ENCODE data around the gene FDXR. TPM values are rescaled to one million over a fixed set of nuclear protein-coding genes. Genes with fewer than 3 reads are reported as not detected.

FDXR gene, protein sequence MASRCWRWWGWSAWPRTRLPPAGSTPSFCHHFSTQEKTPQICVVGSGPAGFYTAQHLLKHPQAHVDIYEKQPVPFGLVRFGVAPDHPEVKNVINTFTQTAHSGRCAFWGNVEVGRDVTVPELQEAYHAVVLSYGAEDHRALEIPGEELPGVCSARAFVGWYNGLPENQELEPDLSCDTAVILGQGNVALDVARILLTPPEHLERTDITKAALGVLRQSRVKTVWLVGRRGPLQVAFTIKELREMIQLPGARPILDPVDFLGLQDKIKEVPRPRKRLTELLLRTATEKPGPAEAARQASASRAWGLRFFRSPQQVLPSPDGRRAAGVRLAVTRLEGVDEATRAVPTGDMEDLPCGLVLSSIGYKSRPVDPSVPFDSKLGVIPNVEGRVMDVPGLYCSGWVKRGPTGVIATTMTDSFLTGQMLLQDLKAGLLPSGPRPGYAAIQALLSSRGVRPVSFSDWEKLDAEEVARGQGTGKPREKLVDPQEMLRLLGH
- total RNA-seq, result 13.2 and 25.7 TPM in 2 replicates

GRCh38 chr17:74872313-74873036, at the start of gene FDXR:
Gene FDXR, minus strand, starts transcription at chr17:74872994. Its CDS starts 50 bp downstream, at chr17:74872944.

DNA sequence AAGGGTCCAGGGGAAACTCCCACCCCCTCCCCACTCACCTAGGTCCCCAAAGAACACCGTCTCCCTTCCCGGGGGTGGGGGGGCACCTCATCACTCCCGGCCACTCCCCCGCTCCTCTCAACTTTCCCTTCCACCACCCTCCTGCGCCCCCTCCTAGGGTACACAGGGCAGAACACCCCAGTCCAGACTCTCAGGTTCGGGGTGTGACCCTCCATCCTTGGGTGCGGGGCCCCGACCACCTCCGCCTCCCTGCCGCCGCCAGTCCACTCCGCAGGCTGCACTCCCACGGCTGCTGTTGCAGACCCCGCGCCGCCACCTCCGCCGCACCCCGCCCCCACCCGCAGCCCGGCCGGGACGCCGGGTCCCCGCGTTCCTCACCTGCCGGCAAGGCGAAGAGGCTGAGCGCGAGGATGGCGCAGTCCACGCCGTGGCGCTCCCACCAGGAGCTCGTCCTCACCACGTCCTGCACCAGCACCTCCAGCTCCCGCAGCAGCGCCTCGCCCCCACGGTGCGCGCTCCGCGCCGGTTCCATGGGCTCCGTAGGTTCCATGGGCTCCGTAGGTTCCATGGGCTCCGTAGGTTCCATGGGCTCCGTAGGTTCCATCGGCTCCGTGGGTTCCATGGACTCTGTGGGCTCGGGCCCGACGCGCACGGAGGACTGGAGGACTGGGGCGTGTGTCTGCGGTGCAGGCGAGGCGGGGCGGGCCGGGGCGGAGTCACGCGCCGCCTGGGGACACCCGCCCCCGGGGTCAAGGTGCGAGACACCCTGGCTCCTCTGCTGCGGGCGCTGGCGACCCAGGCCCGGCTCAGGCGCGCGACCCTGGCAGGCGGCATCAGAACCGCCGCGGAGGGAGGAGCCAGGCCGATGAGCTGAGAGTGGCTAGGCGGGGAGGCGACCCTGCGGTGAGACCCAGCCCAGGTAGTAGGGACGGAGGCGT, 20.4 kb upstream of the FDXR start, which contains the start of gene FADS6:
Gene FADS6 (minus strand): TSS at position 660 of the 938 bp plus-strand sequence. CDS start 38 bp downstream, at position 622.

DNA sequence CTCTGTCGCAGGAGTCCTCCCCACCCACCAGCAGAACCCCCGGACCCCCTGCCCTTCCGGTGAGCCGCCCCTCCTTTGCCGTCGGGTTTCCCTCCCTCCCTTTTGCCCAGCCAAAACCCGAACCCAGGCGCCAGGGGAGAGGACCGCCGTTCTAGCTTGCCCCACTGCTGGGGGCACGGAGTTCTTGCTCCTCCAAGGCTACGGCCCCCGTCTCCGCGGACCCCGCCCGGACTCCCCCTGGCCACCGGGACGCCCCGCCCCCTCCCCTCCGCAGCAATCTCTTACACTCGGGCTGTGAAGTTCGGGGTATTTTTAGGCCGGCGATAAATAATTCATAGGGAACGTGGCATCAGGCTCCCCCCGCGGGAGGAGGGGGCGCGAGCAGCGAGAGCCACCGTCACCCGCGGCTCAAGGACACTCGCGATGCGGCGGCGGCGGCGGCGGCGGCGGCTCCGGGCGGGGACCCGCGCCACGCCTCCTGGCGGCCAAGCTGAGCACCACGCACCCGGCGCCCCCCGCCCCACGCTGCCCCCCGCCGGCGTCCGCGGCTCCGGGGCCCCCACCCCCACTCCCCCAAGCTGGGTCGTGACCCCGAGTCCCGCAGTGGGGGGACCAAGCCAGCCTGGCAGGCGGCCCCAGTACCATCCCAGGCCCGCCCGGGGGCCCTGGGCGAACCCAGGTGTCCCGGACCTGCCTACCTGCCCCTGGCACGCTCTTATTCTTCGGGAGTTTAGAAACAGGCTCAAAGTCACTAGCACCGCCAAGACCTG, 13.2 kb downstream of the FDXR start, which contains the start of gene GRIN2C:
Gene GRIN2C (minus strand): TSS at position 427 of the 770 bp plus-strand sequence. CDS start 4,793 bp downstream, outside the sequence.

Other genes with a start within 250 kb of the FDXR start
- not detected in 2 replicates for gene CD300E, start 249.3 kb downstream of the FDXR start, total RNA-seq
- not detected in 2 replicates for gene CD300LF, start 160.1 kb downstream of the FDXR start, total RNA-seq
- gene RAB37, start 135.7 kb downstream of the FDXR start, total RNA-seq, result 0.35 TPM in 1 of 2 replicates, not detected in the other
- 16.1 and 35.2 TPM in 2 replicates for gene NHERF1, start 124.4 kb downstream of the FDXR start, total RNA-seq
- gene NAT9, start 96.6 kb downstream of the FDXR start, total RNA-seq, result 19.7 and 24.7 TPM in 2 replicates
- gene GRIN2C, start 13.1 kb downstream of the FDXR start, total RNA-seq, result not detected in 2 replicates
- not detected in 2 replicates for gene FADS6, start 20.6 kb upstream of the FDXR start, total RNA-seq
- under 0.01 TPM in 1 of 2 replicates, not detected in the other for gene USH1G, start 50.3 kb upstream of the FDXR start, total RNA-seq
- not detected in 2 replicates for gene OTOP2, start 51.3 kb upstream of the FDXR start, total RNA-seq
- not detected in 2 replicates for gene OTOP3, start 62.9 kb upstream of the FDXR start, total RNA-seq
- 5.2 TPM in 1 of 2 replicates, not detected in the other for gene HID1, start 99.8 kb upstream of the FDXR start, total RNA-seq
- 20.7 and 23.6 TPM in 2 replicates for gene CDR2L, start 114.6 kb upstream of the FDXR start, total RNA-seq
- 39.0 and 40.1 TPM in 2 replicates for gene MRPL58, start 139.7 kb upstream of the FDXR start, total RNA-seq
- gene ATP5PD, start 174.0 kb upstream of the FDXR start, total RNA-seq, result 216 and 251 TPM in 2 replicates
- gene KCTD2, start 174.2 kb upstream of the FDXR start, total RNA-seq, result 13.0 and 20.0 TPM in 2 replicates
- gene SLC16A5, start 215.0 kb upstream of the FDXR start, total RNA-seq, result 5.0 and 6.0 TPM in 2 replicates
- 3.0 and 12.7 TPM in 2 replicates for gene ARMC7, start 237.0 kb upstream of the FDXR start, total RNA-seq

Data from pericardium fibroblast (primary cell).